Measurements from ENCODE around the gene GALNT9.

The GALNT9 gene

DNA sequence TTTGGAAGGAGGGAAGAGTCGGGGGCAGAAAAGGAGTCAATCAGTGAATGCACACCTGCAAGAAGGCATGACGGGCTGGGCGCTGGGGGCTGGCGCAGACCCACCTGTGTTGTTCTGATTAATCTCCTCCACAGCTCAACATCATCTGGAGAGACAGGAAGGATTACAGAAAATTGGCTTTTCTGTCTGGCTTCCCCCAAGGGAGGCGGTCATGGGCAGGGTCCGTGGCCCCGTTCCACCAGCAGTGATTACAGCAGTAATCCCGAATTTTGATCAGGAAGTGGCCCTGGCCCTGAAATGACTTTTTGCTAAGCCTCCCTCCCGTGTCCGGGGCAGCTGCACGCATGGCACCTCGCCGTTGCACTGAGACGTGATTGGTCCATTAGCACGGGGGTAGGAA lies 24.4 kb upstream of the GALNT9 start:
- DNase-seq (ENCODE audit: low read depth, low spot score), result no peak
- in situ Hi-C loops (cut with HindIII; ENCODE audit: low sequenced_read_pairs), result no loop called here
- TF ChIP-seq, protein P1, sequence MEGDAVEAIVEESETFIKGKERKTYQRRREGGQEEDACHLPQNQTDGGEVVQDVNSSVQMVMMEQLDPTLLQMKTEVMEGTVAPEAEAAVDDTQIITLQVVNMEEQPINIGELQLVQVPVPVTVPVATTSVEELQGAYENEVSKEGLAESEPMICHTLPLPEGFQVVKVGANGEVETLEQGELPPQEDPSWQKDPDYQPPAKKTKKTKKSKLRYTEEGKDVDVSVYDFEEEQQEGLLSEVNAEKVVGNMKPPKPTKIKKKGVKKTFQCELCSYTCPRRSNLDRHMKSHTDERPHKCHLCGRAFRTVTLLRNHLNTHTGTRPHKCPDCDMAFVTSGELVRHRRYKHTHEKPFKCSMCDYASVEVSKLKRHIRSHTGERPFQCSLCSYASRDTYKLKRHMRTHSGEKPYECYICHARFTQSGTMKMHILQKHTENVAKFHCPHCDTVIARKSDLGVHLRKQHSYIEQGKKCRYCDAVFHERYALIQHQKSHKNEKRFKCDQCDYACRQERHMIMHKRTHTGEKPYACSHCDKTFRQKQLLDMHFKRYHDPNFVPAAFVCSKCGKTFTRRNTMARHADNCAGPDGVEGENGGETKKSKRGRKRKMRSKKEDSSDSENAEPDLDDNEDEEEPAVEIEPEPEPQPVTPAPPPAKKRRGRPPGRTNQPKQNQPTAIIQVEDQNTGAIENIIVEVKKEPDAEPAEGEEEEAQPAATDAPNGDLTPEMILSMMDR (IDR thresholded peaks at IDR 0.05; ENCODE audit: low read depth, low read length), result no peak
- no peak overlapping the region for H3K4me3 ChIP-seq (ENCODE audit: low read depth, low read length)

DNA sequence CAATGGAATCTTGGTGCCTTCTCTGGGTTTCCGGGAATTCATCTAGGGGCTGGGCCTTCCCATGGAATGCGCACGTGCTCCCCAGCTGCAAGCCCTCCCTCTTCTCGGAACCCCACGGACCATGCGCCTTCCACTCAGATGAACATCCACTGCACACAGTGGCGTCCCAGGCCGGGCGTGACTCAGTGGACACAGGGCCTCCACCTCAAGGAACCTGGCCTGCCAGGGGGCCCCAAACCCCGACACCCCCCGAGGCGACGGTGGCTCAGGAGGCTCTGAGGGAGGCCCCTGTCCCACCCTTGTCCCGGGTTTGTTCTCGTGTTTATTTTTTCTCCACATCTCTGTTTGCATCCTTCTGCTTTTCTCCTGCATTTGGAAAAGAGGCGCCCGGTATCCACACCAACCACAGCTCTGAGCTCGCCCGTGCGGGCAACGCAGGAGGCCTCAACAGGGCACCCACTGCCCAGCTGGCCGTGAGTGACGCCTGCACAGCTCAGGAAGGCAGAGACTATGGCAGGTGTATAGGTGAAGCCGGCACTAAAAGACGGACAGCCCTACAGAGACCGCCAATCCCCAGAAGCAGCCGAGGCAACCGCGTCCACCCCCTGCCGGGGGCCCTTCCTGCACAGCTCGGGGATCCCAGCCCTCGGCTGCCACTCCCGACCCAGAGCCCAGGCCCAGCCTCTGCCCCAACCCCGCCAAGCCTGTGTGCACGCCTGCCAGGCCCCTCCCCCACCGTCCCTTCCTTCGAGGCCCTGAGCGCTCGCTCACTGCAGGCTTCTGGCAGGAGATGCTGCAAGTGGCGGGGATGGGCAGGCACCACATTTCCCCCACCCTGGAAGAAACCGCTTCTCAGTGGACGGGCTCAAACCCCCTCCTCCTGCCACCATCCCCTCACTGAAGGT lies 23.8 kb upstream of the GALNT9 start:
- TF ChIP-seq, protein P1 (IDR thresholded peaks at IDR 0.05; ENCODE audit: low read depth, low read length), result no peak
- DNase-seq (ENCODE audit: low read depth, low spot score), result no peak
- in situ Hi-C loops (cut with HindIII; ENCODE audit: low sequenced_read_pairs), result no loop called here
- no peak overlapping the region for H3K4me3 ChIP-seq (ENCODE audit: low read depth, low read length)

DNA sequence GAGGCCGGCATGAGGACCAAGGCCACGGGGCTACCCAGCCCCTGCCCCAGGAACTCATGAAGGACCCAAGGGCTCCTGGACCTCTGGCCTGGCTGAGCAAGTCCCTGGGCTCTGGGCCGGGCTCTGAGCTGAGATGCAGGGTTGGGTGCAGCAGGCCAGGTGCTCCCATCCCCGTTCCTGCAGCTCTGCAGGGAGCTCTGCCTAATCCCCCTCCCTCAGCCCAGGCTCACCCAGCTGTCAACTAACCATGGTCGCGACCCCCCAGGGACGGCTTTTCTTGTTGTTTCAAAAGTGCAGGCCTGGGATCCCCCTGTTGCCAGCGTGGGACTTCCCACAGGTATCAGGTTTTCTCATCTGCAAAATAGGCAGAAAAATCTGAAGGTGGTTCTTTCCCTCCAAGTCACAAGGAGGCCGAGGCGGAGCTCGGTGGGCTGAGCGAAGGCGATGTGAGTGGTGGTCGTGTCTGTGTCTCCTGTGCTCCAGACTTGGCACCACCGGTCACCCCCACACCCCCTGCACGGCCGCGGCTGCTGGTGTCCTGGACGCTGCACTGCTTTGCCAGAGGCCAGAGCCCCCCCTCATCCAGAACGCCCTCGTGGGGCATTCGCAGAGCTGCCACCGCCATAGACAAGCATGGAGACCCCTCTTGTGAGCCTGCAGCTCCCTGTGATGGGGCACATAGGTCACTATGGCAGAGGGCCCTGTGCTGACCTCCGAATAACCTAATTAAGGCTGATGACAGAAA lies 22.5 kb upstream of the GALNT9 start:
- TF ChIP-seq, protein P1 (IDR thresholded peaks at IDR 0.05; ENCODE audit: low read depth, low read length), result no peak
- DNase-seq (ENCODE audit: low read depth, low spot score), result no peak

DNA sequence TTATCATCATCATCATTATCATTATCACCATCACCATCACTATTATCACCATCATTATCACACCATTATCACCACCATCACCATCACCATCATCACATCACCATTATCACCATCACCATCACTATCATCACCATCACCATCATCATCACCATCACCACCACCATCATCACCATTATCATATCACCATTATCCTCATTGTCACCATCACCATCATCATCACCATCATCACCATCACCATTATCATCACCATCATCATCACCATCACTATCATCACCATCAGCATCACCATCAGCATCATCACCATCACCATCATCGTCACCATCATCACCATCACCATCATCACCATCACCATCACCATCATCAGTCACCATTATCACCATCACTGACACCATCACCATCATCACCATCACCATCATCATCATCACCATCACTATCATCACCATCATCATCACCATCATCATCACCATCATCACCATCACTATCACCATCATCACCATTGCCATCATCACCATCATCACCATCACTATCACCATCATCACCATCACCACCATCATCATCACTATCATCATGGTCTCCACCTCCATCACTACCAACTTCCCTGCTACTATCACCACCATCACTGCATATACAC lies 20.2 kb upstream of the GALNT9 start:
- TF ChIP-seq, protein P1 (IDR thresholded peaks at IDR 0.05; ENCODE audit: low read depth, low read length), result no peak
- H3K4me3 ChIP-seq (ENCODE audit: low read depth, low read length), result no peak overlapping the region
- no peak for DNase-seq (ENCODE audit: low read depth, low spot score)
- in situ Hi-C loops (cut with HindIII; ENCODE audit: low sequenced_read_pairs), result no loop called here

More for the DNA sequence above, 22.5 kb upstream of the GALNT9 start:
- H3K4me3 ChIP-seq (ENCODE audit: low read depth, low read length), result no peak overlapping the region
- in situ Hi-C loops (cut with HindIII; ENCODE audit: low sequenced_read_pairs), result no loop called here

DNA sequence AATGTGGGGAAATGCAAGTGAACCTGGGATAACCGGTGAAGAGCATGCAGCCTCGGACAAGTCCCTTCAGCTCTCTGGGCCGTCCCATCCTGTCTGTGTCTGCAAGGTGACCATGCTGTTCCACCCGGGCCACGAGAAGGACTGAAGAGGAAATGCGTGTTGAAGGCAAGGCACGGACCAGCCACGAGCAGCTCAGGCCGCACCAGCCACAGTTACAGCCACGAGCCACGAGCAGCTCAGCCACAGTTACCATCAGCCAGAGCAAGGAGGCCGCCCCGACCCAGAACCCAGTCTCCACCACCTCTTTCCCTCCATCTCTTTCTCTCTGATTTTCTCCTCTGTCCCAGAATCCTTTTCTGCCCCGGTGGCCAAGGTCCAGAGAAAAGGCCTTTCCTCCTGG lies 18.8 kb upstream of the GALNT9 start:
- TF ChIP-seq, protein P1 (IDR thresholded peaks at IDR 0.05; ENCODE audit: low read depth, low read length), result no peak
- no peak for DNase-seq (ENCODE audit: low read depth, low spot score)
- in situ Hi-C loops (cut with HindIII; ENCODE audit: low sequenced_read_pairs), result no loop called here
- no peak overlapping the region for H3K4me3 ChIP-seq (ENCODE audit: low read depth, low read length)

DNA sequence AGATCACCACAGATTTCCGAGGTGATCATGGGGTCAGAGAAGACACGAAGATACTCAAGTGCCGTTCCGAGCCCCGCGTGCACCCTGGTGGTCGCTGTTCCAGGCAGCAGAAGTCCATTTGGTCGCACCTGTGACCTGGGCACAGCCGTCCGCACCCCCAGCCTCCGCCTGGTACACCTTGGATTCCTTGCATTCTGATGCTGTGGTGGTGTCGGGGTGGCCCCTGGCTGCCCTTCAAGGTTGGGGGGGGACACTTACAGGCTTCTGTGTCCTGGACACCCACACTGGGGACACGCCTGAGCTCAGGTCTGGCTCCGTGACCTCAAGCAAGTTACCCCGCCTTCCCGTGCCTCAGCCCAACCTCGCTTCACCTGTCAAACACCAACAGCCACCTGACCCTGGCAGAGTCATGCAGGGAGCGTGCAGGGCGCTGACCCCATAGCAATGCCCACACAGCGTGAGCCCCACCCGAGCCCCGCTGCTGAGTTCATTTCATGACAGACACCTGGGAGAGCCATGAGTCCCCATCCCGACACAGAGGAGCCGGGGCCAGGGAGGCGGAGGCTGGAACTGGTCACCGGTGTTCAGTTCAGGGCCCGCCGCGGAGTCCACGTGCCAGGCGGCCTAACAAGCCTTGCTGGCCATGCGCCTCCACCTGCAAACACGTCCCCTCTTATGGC lies 17.9 kb upstream of the GALNT9 start:
- no peak for DNase-seq (ENCODE audit: low read depth, low spot score)
- in situ Hi-C loops (cut with HindIII; ENCODE audit: low sequenced_read_pairs), result no loop called here
- H3K4me3 ChIP-seq (ENCODE audit: low read depth, low read length), result no peak overlapping the region

More for the DNA sequence above, 17.9 kb upstream of the GALNT9 start:
- TF ChIP-seq, protein P1 (IDR thresholded peaks at IDR 0.05; ENCODE audit: low read depth, low read length), result no peak
